CD4-positive, alpha-beta T cell treated with Interleukin-15 for 1 hour (primary cell): ENCODE results near the gene FHAD1.
A peak's percentile ranks its signal among the peaks of the same experiment; 100 is the strongest.
"Not testable (repeated sequence)": the region's sequence is repeated elsewhere in the genome, so short reads cannot be mapped to it uniquely, and the experiment has no call there.

ENCODE experiments used
- DNase-seq: peaks from one replicate; pipeline ENCODE4 v3.0.0-alpha.2; 2020

The FHAD1 gene

DNA sequence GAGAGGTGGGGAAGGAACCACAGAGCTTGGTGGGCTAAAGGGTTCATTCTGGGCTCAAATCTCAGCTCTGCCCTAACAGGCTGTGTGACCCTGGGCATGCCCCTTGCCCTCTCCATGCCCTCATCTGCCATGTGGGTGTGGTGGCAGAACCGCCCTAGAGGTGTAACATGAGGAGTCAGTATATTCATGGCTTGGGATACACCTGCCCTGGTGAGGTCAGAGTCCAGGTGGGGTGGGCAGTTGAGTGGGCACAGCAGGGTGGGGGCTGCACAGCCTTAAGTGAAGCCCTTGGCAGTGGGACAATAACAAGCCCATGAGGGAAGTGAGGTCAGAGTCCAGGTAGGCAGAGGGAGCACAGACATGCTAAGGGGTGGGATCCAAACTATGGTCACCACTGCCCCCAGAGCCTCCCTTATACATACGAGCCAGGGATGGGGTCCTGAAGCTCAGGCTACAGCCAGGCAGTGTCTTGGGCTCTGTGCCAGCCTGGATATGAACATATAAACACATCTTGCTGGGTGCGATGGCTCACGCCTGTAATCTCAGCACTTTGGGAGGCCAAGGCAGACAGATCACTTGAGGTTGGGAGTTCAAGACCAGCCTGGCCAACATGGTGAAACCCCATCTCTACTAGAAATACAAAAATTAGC, 103.7 kb downstream of the FHAD1 start:
- no peak for DNase-seq

DNA sequence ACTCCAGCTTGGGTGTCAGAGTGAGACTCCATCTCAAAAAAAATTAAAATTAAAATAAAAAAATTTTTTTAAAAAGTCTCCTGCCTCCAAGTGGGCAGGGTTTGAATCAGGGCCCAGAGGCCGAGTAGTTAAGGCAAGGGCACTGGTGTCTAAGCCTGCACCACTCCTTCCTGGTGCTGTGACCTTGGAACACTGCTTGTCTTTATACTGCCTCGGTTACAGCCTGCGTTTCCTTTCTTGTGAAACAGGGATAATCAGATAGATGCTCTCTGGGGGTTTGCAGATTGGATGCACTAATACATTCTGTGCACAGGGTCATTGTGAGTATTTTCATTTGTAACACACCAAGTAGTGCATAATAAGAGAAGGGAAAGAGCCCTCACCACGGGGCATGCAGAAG, 104.3 kb downstream of the FHAD1 start:
- DNase-seq: no peak

DNA sequence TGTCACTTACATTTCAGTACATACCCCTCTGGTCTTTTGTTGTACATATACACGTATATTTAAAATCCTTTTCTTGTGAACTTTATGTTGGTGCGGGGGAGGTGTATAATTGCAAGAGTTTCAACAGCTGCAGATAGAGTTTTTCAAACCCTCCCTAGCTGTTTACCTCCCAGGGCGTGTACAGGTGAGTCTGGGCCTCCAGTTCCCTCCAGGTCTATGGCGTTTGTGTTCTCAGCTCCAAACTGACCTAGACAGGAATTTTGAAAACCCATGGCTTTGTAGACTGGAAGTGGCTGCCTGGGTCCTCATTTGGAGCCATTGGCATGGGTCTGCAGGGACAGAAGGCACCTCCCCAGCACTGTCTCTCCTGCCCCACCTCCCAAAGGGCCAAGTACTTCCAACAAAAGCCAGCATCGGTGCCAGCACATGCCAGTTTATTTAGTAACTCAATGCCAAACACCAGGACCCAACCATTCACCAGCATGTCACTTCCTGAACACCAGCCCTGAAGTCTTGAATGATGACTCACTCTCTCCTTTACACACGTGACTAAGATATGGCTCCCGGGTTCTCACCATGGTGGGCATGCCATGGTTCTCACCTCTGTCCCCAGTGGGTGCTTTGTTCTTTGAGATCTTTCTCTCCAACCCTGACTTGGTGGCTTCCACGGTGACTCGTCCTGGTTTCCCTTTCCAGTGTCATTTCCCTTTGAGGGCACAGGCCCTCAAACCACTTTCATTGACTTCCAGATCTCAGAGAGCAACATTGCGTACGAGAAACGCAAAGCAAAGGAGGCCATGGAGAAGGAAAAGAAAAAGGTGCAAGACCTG, 105.3 kb downstream of the FHAD1 start:
- DNase-seq: peak; percentile 35

DNA sequence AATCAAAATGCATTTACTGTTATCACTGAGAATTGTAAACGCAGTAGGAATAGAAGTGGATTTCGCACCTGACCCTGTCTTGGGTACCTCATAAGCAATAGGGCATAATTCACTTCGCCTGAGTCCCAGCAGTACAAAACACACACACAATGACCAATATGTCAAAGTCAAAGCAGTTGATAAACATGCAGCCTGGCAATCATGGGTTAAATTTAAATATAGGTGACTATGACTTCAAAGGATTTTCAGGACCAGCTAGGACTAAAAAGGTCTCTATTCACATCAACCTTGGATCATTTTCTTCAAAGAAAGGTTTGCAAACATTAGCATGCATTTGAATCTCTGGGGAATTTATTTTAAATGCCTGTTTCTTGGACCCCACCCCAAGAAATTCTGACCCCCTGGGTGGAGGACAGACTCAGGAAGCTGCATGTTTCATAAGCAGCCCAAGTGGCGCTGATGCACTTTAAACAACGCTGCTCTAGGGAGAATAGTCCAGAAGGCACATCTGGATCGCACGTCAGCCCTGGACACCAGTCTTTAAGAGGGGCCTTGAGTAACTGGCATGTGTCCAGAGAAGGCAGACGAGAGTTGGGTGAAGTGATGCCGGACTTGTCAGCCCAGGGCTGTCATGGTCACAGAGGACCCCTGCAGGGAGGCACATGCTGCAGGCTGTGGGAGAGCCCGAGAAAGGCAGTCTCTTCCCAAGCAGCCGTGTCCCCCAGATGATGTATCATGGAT, 107.0 kb downstream of the FHAD1 start:
- DNase-seq: no peak

DNA sequence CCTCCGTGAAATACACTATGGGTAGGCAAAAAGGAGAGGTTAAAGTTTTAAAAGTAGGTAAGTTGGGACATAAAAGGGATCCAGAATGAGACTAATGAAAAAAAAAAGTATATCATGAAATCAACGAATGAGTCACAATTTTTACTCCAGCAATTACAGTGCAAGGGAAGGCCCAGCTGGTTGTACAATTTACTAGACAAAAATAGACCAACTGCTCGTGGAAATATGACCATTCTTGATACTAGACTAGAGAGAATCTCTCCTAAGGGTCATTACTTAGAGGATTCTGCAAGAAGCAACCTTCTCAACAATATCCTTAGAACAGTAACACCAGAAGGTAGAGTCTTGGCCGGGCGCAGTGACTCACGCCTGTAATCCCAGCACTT, 107.5 kb downstream of the FHAD1 start:
- no peak for DNase-seq

DNA sequence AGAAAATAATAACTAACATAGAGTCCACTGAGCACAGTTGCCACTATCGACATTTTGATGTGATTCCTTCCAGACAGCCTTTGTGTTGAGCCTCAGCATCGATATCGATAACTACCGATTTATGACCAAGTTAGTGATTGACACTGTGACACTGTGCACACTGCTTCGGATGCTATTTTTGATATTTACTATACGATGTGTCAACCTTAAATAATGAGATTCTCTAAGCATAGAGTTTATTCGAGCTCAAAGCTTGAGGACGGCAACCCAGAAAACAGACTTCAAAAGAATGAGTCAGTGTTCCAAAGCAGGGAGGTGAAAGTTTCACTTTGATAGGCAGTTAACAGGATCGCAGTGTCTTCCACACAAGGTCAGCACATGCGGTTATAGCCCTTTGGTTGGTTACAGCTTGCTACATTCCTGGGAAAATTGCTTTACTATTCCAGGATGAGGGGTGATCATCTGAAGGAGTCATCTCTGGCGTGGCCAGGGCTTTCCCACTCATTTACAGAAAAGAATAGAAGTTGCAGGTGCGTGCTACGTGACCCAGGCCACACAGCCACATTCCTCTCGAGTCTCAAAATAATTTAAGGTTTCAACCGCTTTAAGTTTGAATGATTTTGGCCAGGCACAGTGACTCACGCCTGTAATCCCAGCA, 109.1 kb downstream of the FHAD1 start:
- no peak for DNase-seq

DNA sequence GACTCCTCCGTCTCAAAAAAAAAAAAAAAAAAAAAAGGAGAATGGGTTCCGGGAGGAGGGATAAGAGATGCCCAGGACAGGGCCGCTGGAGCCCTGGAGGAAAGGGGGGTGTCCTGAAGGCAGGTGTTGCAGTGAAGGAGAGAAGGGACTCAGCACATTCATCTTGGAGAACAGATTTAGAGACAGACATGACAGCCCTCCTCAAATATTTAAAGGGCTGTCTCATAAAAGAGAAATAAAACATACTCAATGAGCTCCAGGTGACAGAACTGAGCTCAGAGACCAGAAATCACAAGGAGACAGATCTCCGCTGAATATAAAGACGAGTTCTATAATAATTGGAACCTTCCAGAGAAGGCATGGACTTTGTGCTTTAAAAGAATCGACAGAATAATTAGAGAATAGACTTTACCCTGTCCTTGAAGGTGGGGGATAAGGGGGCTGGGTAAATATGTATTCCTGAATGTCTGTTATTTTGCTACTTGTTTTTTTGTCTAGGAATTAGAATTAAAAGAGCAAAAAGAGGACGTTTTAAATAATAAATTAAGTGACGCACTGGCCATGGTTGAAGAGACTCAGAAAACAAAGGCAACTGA, 110.7 kb downstream of the FHAD1 start:
- DNase-seq: no peak

DNA sequence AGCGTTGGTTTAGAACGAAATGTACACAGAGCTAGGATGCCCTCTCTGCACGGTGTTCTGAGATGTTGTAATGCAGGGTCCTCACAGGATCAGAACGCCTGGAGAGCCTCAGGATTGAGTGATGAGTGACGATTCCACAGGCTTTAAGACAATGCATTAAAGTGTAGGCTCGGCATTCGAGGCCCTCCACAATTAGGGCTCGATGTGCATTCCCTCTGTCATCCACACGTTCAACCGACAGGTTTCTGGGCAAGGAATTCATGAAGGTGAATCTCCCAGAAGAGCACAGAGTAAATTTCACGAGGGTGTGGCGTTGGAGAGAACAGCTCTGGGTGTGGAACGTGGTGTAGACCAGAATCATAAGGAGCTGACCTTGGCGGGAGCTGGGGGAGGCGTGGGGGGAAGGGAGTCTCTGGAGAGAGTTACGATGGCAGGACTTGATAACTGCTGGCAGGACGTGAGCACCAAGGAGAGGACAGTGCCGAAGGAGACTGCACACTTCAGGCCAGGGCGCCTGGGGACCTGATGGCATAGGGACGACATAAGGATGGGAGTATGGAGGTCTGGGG, 111.6 kb downstream of the FHAD1 start:
- DNase-seq: no peak

DNA sequence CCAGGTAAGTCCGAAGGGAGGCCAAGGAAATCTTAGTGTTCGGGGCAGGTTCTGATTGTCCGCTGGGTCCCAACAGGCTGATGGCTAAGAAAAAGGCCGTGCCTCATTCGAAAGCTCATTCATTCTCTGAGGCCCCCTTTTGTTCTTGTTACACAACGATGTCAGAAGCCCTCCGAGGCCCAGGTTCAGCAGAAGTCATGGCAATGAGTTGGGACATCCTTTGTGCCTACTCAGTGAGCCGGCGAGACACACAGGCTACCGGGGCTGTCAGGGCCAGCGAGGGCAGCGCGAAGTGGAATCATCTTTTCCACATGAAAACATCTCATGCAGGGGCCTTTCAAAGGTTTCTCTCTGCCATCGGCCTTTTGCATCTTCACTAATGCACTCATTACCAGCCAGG, 113.7 kb downstream of the FHAD1 start:
- DNase-seq: no peak

DNA sequence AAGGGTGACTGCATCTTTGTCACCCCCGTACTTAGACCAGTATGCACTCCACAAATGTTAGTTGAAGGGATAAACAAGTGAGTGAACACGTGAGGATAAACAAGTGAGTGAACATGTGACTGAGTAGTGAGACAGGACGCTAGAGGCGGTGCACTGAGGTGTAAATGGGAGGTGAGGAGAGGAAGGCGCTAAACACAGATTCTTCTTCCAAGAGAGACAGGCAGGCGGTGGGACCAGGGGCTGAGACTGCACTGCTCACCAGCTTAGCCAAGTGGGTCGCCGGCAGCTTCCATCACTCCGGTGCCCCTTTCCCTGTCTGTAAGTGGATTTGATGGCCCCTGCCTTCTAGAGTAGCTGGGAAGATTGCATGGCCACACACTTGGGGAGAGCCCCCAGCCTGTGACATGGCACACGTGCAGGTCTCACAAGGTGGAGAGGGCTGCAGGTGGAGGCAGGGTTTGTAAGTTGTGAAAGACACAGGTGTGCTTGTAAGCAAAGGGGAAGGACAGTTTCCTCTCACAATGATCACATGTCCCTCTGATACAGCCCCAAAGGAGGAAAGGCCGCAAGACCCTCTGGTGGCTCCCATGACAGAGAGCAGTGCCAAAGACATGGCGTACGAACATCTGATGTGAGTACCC, 115.2 kb downstream of the FHAD1 start:
- DNase-seq: no peak

DNA sequence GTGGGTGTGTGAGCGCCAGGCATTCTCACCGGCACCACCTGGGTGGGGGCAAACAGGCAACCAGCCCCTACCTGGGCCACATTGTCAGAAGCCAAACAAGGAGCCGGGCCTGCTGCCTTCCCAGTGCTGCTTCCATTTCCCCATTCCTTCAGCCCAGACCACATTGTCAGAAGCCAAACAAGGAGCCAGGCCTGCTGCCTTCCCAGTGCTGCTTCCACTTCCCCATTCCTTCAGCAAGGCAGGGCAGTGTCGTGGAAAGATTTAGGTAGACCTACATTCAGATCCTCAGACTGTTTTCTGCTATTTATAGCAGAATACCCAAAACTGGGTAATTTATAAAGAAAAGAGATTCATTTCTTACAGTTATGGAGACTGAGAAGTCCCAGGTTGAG, 115.7 kb downstream of the FHAD1 start:
- no peak for DNase-seq

DNA sequence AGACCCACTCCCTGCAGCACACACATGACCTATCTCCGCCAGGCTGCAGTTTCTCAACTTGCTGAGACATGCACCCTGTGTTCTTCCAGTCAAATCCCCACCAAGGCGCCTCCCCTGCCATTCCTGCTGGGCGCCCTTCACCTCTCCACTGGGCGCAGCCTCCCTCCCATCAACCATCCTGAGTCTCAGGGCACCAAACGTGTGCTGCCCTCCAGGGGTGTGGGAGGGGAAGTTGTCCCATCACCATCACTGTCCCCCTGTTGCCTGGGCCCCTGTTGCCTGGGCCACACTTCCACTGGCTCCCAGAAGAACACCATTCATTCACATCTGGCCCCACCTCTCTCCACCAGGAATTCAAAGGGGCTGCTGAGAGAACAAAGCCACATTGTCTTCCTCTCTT, 117.7 kb downstream of the FHAD1 start:
- DNase-seq: no peak

DNA sequence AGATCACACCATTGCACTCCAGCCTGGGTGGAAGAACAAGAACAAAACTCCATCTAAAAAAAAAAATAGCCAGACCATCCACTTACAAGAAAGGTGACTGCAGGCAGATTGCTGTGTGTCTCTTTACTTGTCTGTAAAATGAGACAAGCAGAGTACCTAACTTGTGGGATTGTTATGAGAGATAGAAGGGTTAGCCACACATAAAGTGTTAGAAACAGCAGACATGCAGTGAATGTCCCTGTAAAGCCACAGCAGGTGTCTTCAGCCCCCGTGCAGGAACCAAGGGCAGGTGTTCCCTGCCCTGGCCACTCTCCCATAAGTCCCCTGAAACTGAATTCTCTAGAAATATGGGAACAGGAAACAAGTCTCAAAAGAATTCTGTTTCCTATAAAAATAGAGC, 121.9 kb downstream of the FHAD1 start:
- DNase-seq: no peak

DNA sequence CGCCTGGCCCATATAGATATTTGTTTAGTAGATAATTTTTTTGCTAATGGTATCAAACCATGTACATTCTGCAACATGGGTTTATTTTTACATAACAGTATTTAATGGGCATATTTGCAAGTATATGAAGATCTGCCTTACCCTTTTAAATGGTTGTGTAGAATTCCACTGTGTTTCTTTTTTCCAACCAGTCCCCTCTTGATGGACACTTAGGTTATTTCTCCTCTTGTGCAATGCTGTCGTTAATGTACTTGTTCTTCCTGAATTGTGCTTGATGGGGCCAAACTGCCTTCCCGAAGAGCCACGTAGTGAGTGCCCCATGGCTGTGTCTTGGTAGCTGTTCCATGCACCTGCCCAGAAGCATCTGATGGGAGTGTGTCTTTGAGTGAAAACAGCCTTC, 123.2 kb downstream of the FHAD1 start:
- DNase-seq: no peak

DNA sequence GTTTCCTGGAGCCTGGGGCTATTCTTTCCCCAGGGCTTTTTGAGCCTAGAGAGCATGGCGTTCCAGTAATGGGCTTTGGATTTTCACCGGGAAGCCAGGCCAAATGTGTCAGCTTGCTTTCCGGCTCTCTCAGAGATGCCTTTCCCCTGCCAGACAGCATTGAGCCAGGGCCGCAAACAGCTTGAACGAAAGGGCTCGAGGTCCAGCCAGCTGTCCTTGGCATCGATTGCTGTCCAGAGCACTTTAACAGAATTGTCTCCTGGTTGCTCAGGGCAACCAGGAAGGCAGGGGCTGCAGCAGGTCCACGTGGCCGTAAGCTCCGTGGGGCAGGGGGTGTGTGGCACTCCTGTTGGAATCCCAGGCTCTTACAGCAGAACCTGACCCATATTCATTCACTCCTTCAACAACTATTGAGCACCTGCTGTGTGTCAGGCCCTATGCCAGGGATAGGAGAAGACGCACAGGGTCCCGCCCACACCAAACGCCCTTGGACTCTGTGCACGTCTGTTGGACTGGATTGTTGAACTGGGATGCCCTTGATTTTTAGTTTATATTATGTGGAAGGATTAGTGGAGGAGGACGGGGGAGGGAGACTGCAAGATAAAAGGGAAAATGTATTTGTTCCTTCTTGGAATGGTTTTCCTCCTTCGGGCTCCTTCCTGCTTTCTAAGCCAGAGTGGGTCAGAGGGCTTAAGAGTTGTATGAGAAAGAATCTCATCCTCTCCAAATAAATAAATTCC, 123.9 kb downstream of the FHAD1 start:
- DNase-seq: no peak

DNA sequence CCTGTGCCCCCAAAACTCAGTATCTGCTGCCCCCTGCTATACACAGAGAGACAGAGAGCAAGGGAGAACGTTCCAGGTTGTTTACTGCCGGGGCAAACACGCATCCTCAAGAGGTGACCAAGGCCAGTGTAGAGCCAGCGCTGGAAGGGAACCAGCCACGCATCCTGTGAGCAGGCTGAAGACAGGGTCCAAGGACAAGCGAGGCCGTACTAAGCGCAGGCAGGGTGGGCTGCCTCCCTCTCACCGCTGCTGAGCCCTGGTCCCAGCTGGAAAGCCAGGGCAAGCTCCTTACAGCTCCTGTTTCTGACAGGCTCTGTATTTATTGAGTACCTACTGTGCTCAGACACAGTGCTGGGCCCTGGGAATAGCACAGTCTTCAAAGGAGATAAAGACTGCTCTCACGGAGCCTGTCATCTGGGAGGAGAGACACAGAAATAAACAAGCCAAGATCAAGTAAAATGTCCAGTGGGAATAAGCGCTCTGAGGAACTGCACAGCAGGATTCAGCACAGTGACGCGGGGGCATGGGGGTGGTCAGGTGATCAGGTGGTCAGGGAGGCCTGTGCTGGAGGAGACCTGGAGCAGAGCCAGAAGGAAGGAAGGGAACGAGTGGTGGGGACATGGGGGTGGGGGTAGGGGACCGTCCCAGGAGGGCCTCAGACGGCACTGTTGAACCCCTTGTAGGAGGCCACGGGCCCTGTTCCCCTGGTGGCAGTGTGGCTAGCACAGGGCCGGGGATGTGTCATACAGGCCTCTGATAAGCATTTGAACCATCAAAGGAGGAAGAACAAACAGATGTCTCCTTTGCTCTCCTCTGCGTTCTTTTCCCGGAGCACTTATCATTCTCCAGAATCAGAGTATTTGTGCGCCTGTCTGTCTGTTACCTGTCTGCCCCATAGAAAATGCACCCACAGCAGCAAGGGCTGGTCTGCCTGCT, 124.9 kb downstream of the FHAD1 start:
- DNase-seq: no peak

DNA sequence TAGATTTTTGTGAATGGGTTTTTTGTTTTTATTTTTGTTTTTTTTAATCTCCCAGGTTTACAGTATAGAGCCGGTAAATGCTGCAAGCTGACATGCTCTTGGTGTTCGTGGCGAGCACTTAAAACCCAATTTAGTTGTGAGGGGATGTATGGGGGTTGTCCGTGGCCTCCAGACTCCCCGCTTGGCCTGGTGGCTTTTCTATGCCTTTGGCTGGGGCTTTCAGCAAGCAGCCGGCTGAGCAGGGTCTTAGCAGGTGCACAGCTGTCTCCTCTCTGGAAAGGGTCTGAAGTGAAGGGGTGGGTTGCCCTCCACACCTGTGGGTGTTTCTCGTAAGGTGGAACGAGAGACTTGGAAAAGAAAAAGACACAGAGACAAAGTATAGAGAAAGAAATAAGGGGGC, 131.7 kb downstream of the FHAD1 start:
- no peak for DNase-seq

DNA sequence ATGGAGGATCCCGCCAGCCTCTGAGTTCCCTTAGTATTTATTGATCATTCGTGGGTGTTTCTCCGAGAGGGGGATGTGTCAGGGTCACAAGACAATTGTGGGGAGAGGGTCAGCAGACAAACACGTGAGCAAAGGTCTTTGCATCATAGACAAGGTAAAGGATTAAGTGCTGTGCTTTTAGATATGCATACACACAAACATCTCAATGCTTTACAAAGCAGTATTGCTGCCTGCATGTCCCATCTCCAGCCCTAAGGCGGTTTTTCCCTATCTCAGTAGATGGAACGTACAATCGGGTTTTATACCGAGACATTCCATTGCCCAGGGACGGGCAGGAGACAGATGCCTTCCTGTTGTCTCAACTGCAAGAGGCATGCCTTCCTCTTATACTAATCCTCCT, 132.1 kb downstream of the FHAD1 start:
- not testable (repeated sequence) for DNase-seq

DNA sequence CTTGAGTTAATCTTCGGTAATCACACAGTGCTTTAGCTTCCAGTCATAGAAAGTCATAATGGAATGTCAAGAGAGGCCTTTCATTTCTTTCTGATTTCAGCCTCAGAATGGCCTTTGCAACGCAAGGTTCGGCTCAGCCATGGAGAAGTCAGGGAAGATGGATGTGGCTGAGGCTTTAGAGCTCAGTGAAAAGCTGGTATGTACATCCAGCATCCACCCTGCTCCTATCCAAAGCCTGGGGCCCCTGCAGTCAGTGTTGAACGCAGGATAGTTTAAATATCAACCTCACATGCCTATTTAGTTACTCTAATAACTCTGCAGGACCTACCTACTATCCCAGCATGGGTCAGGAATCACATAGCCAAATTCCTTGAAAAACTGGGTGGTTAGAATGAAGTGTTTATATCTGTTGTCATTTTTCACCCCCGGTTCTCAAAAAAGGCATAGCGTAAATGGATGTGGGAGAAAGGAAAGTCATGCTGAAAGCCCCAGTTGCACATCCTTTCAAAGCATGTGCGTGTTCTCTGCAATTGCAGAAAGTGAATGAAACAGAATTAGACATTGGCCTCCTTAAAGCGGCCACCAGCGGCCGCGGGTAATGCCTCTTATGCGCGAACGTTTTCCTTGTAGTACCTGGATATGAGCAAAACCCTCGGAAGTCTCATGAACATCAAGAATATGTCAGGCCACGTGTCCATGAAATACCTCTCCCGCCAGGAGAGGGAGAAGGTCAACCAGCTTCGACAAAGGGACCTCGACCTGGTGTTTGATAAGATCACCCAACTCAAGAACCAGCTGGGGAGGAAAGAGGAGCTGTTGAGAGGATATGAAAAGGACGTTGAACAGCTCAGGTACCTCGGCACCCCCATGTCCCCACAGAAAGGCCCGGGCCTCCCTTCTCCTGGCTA, 133.8 kb downstream of the FHAD1 start:
- no peak for DNase-seq
